HG03439 (cell line): Measurements from ENCODE around the gene KRTAP10-12.

Experiments
- ATAC-seq: cut with Tn5 transposase; IDR thresholded peaks from one replicate; pipeline ENCODE4 v1.9.1; 2021; ENCODE audit warnings: mild to moderate bottlenecking, moderate library complexity; ENCODE audit not compliant: unreplicated experiment

The KRTAP10-12 gene

GRCh38 chr21:44710756-44711326 is 13.9 kb downstream of the KRTAP10-12 start:
- ATAC-seq: no peak

- no peak for ATAC-seq
Observed at GRCh38 chr21:44711327-44712202, 14.6 kb downstream of the KRTAP10-12 start, which contains the start of gene TSPEAR. TSS of gene TSPEAR (minus strand) at chr21:44711572. CDS start at chr21:44711514, 58 bp downstream.

GRCh38 chr21:44712203-44713028 is 15.4 kb downstream of the KRTAP10-12 start:
- ATAC-seq: no peak

GRCh38 chr21:44713130-44713529 is 16.2 kb downstream of the KRTAP10-12 start:
- no peak for ATAC-seq

- no peak for ATAC-seq
Observed at GRCh38 chr21:44713846-44714245, 16.9 kb downstream of the KRTAP10-12 start.

- no peak for ATAC-seq
Observed at GRCh38 chr21:44714905-44715304, 17.9 kb downstream of the KRTAP10-12 start.

- no peak for ATAC-seq
Observed at GRCh38 chr21:44716984-44717383, 20.0 kb downstream of the KRTAP10-12 start.

GRCh38 chr21:44718093-44718492 is 21.1 kb downstream of the KRTAP10-12 start:
- no peak for ATAC-seq

GRCh38 chr21:44718571-44718970 is 21.6 kb downstream of the KRTAP10-12 start:
- no peak for ATAC-seq

GRCh38 chr21:44720170-44720569 is 23.2 kb downstream of the KRTAP10-12 start:
- ATAC-seq: no peak

GRCh38 chr21:44722731-44723130 is 25.8 kb downstream of the KRTAP10-12 start:
- ATAC-seq: no peak

GRCh38 chr21:44723177-44724131 is 26.5 kb downstream of the KRTAP10-12 start:
- no peak for ATAC-seq

- ATAC-seq: no peak
Observed at GRCh38 chr21:44724196-44724595, 27.2 kb downstream of the KRTAP10-12 start.

GRCh38 chr21:44724926-44725325 is 28.0 kb downstream of the KRTAP10-12 start:
- ATAC-seq: no peak

GRCh38 chr21:44726826-44727225 is 29.9 kb downstream of the KRTAP10-12 start:
- ATAC-seq: no peak

GRCh38 chr21:44727321-44727720 is 30.3 kb downstream of the KRTAP10-12 start:
- no peak for ATAC-seq

GRCh38 chr21:44727757-44728156 is 30.8 kb downstream of the KRTAP10-12 start:
- ATAC-seq: no peak

GRCh38 chr21:44728716-44729115 is 31.7 kb downstream of the KRTAP10-12 start:
- ATAC-seq: no peak

GRCh38 chr21:44729336-44730027 is 32.5 kb downstream of the KRTAP10-12 start:
- ATAC-seq: no peak

GRCh38 chr21:44730028-44730395 is 33.0 kb downstream of the KRTAP10-12 start:
- no peak for ATAC-seq
